IMR-90 (cell line): ENCODE measurements around the gene TMEM38B. TPM values are rescaled to one million over a fixed set of nuclear protein-coding genes. Genes with fewer than 3 reads are reported as not detected.

Source experiments
- ATAC-seq: fragments of 200-7000 bp; cut with Tn5 transposase; 2 replicates; pipeline ENCODE4 v1.9.1; 2020; ENCODE audit warnings: low read depth, mild to moderate bottlenecking, moderate library complexity
- BruUV-seq: library from RNA; stranded (reverse); fragments of 400-500 nt; replicated peaks from 2 replicates; lab custom pipeline; 2021; lab: Mats Ljungman, UMichigan
- CTCF ChIA-PET: fragments of 300-600 bp; formaldehyde crosslinking; extraction: SDS; loops from one replicate; lab custom pipeline; 2021; ENCODE audit warnings: antibody characterized with exemption; lab: Yijun Ruan, JAX
- POLR2A ChIA-PET: fragments of 300-600 bp; sonication (Branson Sonifier 250); formaldehyde crosslinking; loops from one replicate; lab custom pipeline; 2022; ENCODE audit warnings: antibody characterized with exemption; ENCODE audit not compliant: unreplicated experiment; lab: Charles Lee
- DNase-seq: peaks from one replicate; pipeline ENCODE4 v3.0.0; 2013
- H2AFZ ChIP-seq: replicated peaks from 2 replicates; pipeline ENCODE3; 2013; ENCODE audit warnings: low read length, mild to moderate bottlenecking; ENCODE audit not compliant: poor library complexity
- H2AK5ac ChIP-seq: 2 replicates; pipeline ENCODE4 v1.6.1; 2013; ENCODE audit warnings: low read depth, low read length, inconsistent platforms
- H2AK9ac ChIP-seq: replicated peaks from 2 replicates; pipeline ENCODE3; 2013; ENCODE audit warnings: mild to moderate bottlenecking, low read depth, low read length, moderate library complexity; ENCODE audit not compliant: poor library complexity
- H2BK120ac ChIP-seq: 2 replicates; pipeline ENCODE4 v1.6.1; 2013; ENCODE audit warnings: low read depth, low read length, inconsistent platforms
- H2BK15ac ChIP-seq: 3 replicates; pipeline ENCODE4 v1.6.1; 2013; ENCODE audit warnings: low read depth, low read length, inconsistent platforms
- H2BK20ac ChIP-seq: 2 replicates; pipeline ENCODE4 v1.6.1; 2013; ENCODE audit warnings: low read depth, mild to moderate bottlenecking, inconsistent platforms, low read length, moderate library complexity
- H2BK5ac ChIP-seq: 2 replicates; pipeline ENCODE4 v1.6.1; 2013; ENCODE audit warnings: mild to moderate bottlenecking, low read depth, low read length, inconsistent platforms; ENCODE audit not compliant: poor library complexity, severe bottlenecking
- H3K14ac ChIP-seq: replicated peaks from 2 replicates; pipeline ENCODE4 v1.6.1; 2013; ENCODE audit warnings: low read depth, low read length, inconsistent platforms
- H3K18ac ChIP-seq: 2 replicates; pipeline ENCODE4 v1.6.1; 2013; ENCODE audit warnings: low read depth, low read length, control low read depth
- H3K23ac ChIP-seq: 2 replicates; pipeline ENCODE4 v1.6.1; 2013; ENCODE audit warnings: low read depth, low read length, inconsistent platforms
- H3K27ac ChIP-seq: 2 replicates; pipeline ENCODE4 v1.5.1; 2013; ENCODE audit warnings: mild to moderate bottlenecking, control low read depth, low read length; ENCODE audit not compliant: insufficient read depth
- H3K27me3 ChIP-seq: 2 replicates; pipeline ENCODE4 v1.6.1; 2013; ENCODE audit warnings: low read length; ENCODE audit not compliant: control insufficient read depth, insufficient read depth
- H3K36me3 ChIP-seq: 2 replicates; pipeline ENCODE4 v1.6.1; 2013; ENCODE audit warnings: low read length, mixed read lengths; ENCODE audit not compliant: control insufficient read depth, insufficient read depth
- H3K4ac ChIP-seq: 2 replicates; pipeline ENCODE4 v1.6.1; 2013; ENCODE audit warnings: low read depth, low read length, inconsistent platforms
- H3K4me1 ChIP-seq: 2 replicates; pipeline ENCODE4 v1.6.1; 2013; ENCODE audit warnings: low read length, mixed read lengths; ENCODE audit not compliant: control insufficient read depth, insufficient read depth
- H3K4me2 ChIP-seq: 2 replicates; pipeline ENCODE4 v1.6.1; 2013; ENCODE audit warnings: low read depth, mild to moderate bottlenecking, control low read depth, low read length, moderate library complexity
- H3K4me3 ChIP-seq: 2 replicates; pipeline ENCODE4 v1.5.1; 2013; ENCODE audit warnings: low read depth, mild to moderate bottlenecking, control low read depth, low read length, moderate library complexity; ENCODE audit not compliant: insufficient read depth
- H3K56ac ChIP-seq: 2 replicates; pipeline ENCODE4 v1.6.1; 2013; ENCODE audit warnings: low read length, inconsistent platforms; ENCODE audit not compliant: insufficient read depth; ENCODE audit errors: extremely low read depth
- H3K79me1 ChIP-seq, 2 experiments: 2 replicates each; pipeline ENCODE4 v1.6.1; 2013; ENCODE audit warnings: low read length in 2 of 2, inconsistent platforms in 1 of 2, low read depth in 1 of 2
- H3K9ac ChIP-seq: 2 replicates; pipeline ENCODE4 v1.6.1; 2013; ENCODE audit warnings: low read depth, low read length, control low read depth
- H3K9me1 ChIP-seq: 2 replicates; pipeline ENCODE4 v1.6.1; 2013; ENCODE audit warnings: low read length, inconsistent platforms; ENCODE audit not compliant: insufficient read depth
- H3K9me3 ChIP-seq: 2 replicates; pipeline ENCODE4 v1.6.1; 2013; ENCODE audit warnings: low read length; ENCODE audit not compliant: control insufficient read depth, insufficient read depth
- H4K20me1 ChIP-seq: 2 replicates; pipeline ENCODE4 v1.6.1; 2013; ENCODE audit warnings: low read length, inconsistent platforms; ENCODE audit not compliant: insufficient read depth
- H4K5ac ChIP-seq: 2 replicates; pipeline ENCODE4 v1.6.1; 2013; ENCODE audit warnings: mild to moderate bottlenecking, low read depth, low read length, control low read depth
- H4K8ac ChIP-seq, 2 experiments: 2 replicates each; pipeline ENCODE4 v1.6.1; 2013; ENCODE audit warnings: low read depth in 2 of 2, low read length in 2 of 2, control low read depth in 1 of 2, inconsistent platforms in 1 of 2
- H4K91ac ChIP-seq: 2 replicates; pipeline ENCODE4 v1.6.1; 2013; ENCODE audit warnings: low read depth, low read length, inconsistent platforms; ENCODE audit not compliant: insufficient read depth
- BHLHE40 ChIP-seq: fragments of 150-350 bp; IDR thresholded peaks from 2 replicates; pipeline ENCODE4 v1.6.1; 2016; ENCODE audit warnings: mild to moderate bottlenecking, low read depth, low read length
- CEBPB ChIP-seq: IDR thresholded peaks from 2 replicates; pipeline ENCODE4 v1.6.1; 2012; ENCODE audit warnings: low read depth, low read length, improper control_type of control experiment
- CHD1 ChIP-seq: IDR thresholded peaks from 2 replicates; pipeline ENCODE4 v1.6.1; 2012; ENCODE audit warnings: low read depth, low read length, improper control_type of control experiment
- CTCF ChIP-seq: conservative IDR thresholded peaks from 2 replicates; pipeline ENCODE4 v1.5.1; 2012; ENCODE audit warnings: mild to moderate bottlenecking, low read depth, low read length, improper control_type of control experiment
- ELK1 ChIP-seq: fragments of 150-350 bp; IDR thresholded peaks from 2 replicates; pipeline ENCODE4 v1.6.1; 2016; ENCODE audit warnings: low read depth, mild to moderate bottlenecking, low read length, moderate library complexity, borderline replicate concordance
- FOS ChIP-seq: fragments of 150-350 bp; IDR thresholded peaks from 2 replicates; pipeline ENCODE4 v1.6.1; 2016; ENCODE audit warnings: low read depth, low read length
- MAFK ChIP-seq: IDR thresholded peaks from 2 replicates; pipeline ENCODE4 v1.6.1; 2012; ENCODE audit warnings: low read depth, low read length, improper control_type of control experiment
- MAZ ChIP-seq: IDR thresholded peaks from 2 replicates; pipeline ENCODE4 v1.6.1; 2012; ENCODE audit warnings: low read depth, mild to moderate bottlenecking, low read length, improper control_type of control experiment, moderate library complexity, borderline replicate concordance
- MXI1 ChIP-seq: IDR thresholded peaks from 2 replicates; pipeline ENCODE4 v1.6.1; 2012; ENCODE audit warnings: low read depth, mild to moderate bottlenecking, low read length, moderate library complexity, borderline replicate concordance
- NFE2L2 ChIP-seq: fragments of 150-350 bp; IDR thresholded peaks from 2 replicates; pipeline ENCODE4 v1.6.1; 2016; ENCODE audit warnings: low read depth, mild to moderate bottlenecking, low read length
- POLR2A ChIP-seq: IDR thresholded peaks from 2 replicates; pipeline ENCODE4 v1.6.1; 2012; ENCODE audit warnings: mild to moderate bottlenecking, low read depth, low read length
- RAD21 ChIP-seq: IDR thresholded peaks from 2 replicates; pipeline ENCODE4 v1.6.1; 2012; ENCODE audit warnings: low read length, improper control_type of control experiment
- RCOR1 ChIP-seq: IDR thresholded peaks from 2 replicates; pipeline ENCODE4 v1.6.1; 2012; ENCODE audit warnings: mild to moderate bottlenecking, low read length, improper control_type of control experiment; ENCODE audit not compliant: insufficient replicate concordance
- RFX5 ChIP-seq: IDR thresholded peaks from 2 replicates; pipeline ENCODE4 v1.8.0; 2012; ENCODE audit warnings: low read depth, mild to moderate bottlenecking, low read length, moderate library complexity
- SMC3 ChIP-seq: fragments of 150-350 bp; IDR thresholded peaks from 2 replicates; pipeline ENCODE4 v1.6.1; 2016; ENCODE audit warnings: low read depth, mild to moderate bottlenecking, antibody characterized with exemption, low read length, moderate library complexity
- USF2 ChIP-seq: fragments of 150-350 bp; IDR thresholded peaks from 2 replicates; pipeline ENCODE4 v1.6.1; 2017; ENCODE audit warnings: mild to moderate bottlenecking, antibody characterized with exemption, low read length, low read depth
- WGBS, 2 experiments: methylation state at CpG; one replicate each; pipeline versions ENCODE4 v1.1.5 to v1.1.7; 2013; ENCODE audit warnings: missing lambda C conversion rate in 2 of 2; ENCODE audit not compliant: insufficient read length in 1 of 2; ENCODE audit errors: extremely low coverage in 2 of 2; 5-methylcytosine and 5-hydroxymethylcytosine counted together
- dilution Hi-C: fragments of 300-500 bp; cut with HindIII; formaldehyde crosslinking; loops from one replicate; pipeline ENCODE4 v1.14.3; 2018; ENCODE audit warnings: low sequenced_read_pairs; ENCODE audit not compliant: unreplicated experiment
- in situ Hi-C: fragments of 300-500 bp; cut with MboI; formaldehyde crosslinking; loops from 3 replicates; pipeline ENCODE4 v1.14.3; 2019; ENCODE audit warnings: low sequenced_read_pairs, inconsistent platforms, mixed read lengths
- intact Hi-C: fragments of 100-400 bp; cut with micrococcal nuclease; formaldehyde crosslinking; loops from 2 replicates; pipeline ENCODE4 v1.10.0; 2022
- polyA plus RNA-seq, 3 experiments: library from polyadenylated mRNA; depleted of rRNA; stranded (reverse); fragments of >200 nt; gene quantifications; 2 replicates each; pipeline ENCODE4 v1.2.3, GENCODE V29; 2012; ENCODE audit warnings: low replicate concordance in 1 of 3
- total RNA-seq: library from RNA; depleted of rRNA; stranded (reverse); fragments of >200 nt; gene quantifications from 2 replicates; pipeline ENCODE4 v1.2.3, GENCODE V29; 2012

The TMEM38B gene
- total and polyA plus RNA-seq, 2 of the 4 experiments (the other 2 are of a cell fraction) = 3.3 to 11.5 TPM

GRCh38 chr9:105658351-105658750, 36.0 kb upstream of the TMEM38B start:
- DNase-seq = no peak
- Histone ChIP-seq H2BK120ac (no peak overlapping the region), H4K20me1 (no peaks in the 10 kb centered on the region), H3K9me3 (no peaks in the 10 kb centered on the region), H2AFZ (no peak overlapping the region), H3K18ac (no peak overlapping the region), H3K79me1 (no peaks in the 10 kb centered on the region), H3K14ac (no peak overlapping the region), H3K4ac (no peak overlapping the region), H3K4me1 (no peaks in the 10 kb centered on the region), H3K23ac (no peak overlapping the region), H2AK5ac (no peak overlapping the region), H4K5ac (no peak overlapping the region), H2BK20ac (no peak overlapping the region), H3K27ac (no peak overlapping the region), H2AK9ac (no peak overlapping the region), H3K56ac (no peak overlapping the region), H3K27me3 (peaks cover 32% of the 10 kb centered on the region), H2BK5ac (no peak overlapping the region), H3K36me3 (no peaks in the 10 kb centered on the region), H3K4me3 (no peak overlapping the region), H3K9me1 (no peaks in the 10 kb centered on the region), H2BK15ac (no peak overlapping the region), H3K4me2 (no peak overlapping the region), H4K91ac (no peak overlapping the region), H3K9ac (no peak overlapping the region), H4K8ac (no peak overlapping the region)
- ChIA-PET CTCF (no interaction called here), POLR2A (no interaction called here)
- dilution Hi-C loops = no loop called here
- in situ Hi-C loops = no loop called here
- no peak for ATAC-seq
- no peak for TF ChIP-seq USF2
- TF ChIP-seq RAD21 = no peak
- no peak for TF ChIP-seq RCOR1
- no peak for TF ChIP-seq RFX5
- TF ChIP-seq SMC3 = no peak
- TF ChIP-seq NFE2L2 = no peak
- no peak for TF ChIP-seq FOS
- TF ChIP-seq ELK1 = no peak
- TF ChIP-seq MAFK = no peak
- TF ChIP-seq CEBPB = no peak
- TF ChIP-seq POLR2A = no peak
- TF ChIP-seq CHD1 = no peak
- no peak for TF ChIP-seq BHLHE40
- TF ChIP-seq MAZ = no peak
- no peak for TF ChIP-seq MXI1
- TF ChIP-seq CTCF = no peak
- intact Hi-C loops = no loop called here
- no CpG with 5 or more reads among the region's 2 CpGs for WGBS, 2 experiments
- no TSS peak for BruUV-seq
